GM18907 (cell line): ENCODE measurements around the gene LIN7A.
"Not testable (repeated sequence)": the region's sequence is repeated elsewhere in the genome, so short reads cannot be mapped to it uniquely, and the experiment has no call there.

Source experiments
- ATAC-seq: cut with Tn5 transposase; IDR thresholded peaks from one replicate; pipeline ENCODE4 v1.9.1; 2021; ENCODE audit warnings: mild to moderate bottlenecking, moderate library complexity; ENCODE audit not compliant: unreplicated experiment

Gene LIN7A

GRCh38 chr12:80924437-80924836, 13.3 kb downstream of the LIN7A start:
- ATAC-seq, result no peak

GRCh38 chr12:80920006-80920405, 17.7 kb downstream of the LIN7A start:
- ATAC-seq, result no peak

GRCh38 chr12:80917651-80918050, 20.1 kb downstream of the LIN7A start:
- ATAC-seq, result no peak

GRCh38 chr12:80912901-80913770, 24.6 kb downstream of the LIN7A start:
- ATAC-seq, result no peak

GRCh38 chr12:80909370-80909769, 28.4 kb downstream of the LIN7A start:
- ATAC-seq, result no peak

GRCh38 chr12:80902711-80903110, 35.0 kb downstream of the LIN7A start:
- ATAC-seq, result no peak

GRCh38 chr12:80901661-80902060, 36.1 kb downstream of the LIN7A start:
- no peak for ATAC-seq

- ATAC-seq, result no peak
These were observed 42.5 kb downstream of the LIN7A start for GRCh38 chr12:80895240-80895639.

- ATAC-seq, result no peak
These were observed 43.6 kb downstream of the LIN7A start for GRCh38 chr12:80894179-80894578.

- ATAC-seq, result peak; percentile 76
These were observed 44.9 kb downstream of the LIN7A start for GRCh38 chr12:80892597-80893445.

- no peak for ATAC-seq
These were observed 53.1 kb downstream of the LIN7A start for GRCh38 chr12:80884651-80885050.

GRCh38 chr12:80881106-80881505, 56.6 kb downstream of the LIN7A start:
- no peak for ATAC-seq

GRCh38 chr12:80878452-80878851, 59.3 kb downstream of the LIN7A start:
- not testable (repeated sequence) for ATAC-seq

- ATAC-seq, result no peak
These were observed 59.9 kb downstream of the LIN7A start for GRCh38 chr12:80877721-80878265.

- ATAC-seq, result no peak
These were observed 65.7 kb downstream of the LIN7A start for GRCh38 chr12:80872053-80872452.

- ATAC-seq, result no peak
These were observed 68.5 kb downstream of the LIN7A start for GRCh38 chr12:80869264-80869663.

GRCh38 chr12:80868576-80868975, 69.2 kb downstream of the LIN7A start:
- no peak for ATAC-seq

- no peak for ATAC-seq
These were observed 69.8 kb downstream of the LIN7A start for GRCh38 chr12:80867941-80868340.

GRCh38 chr12:80864046-80864735, 73.5 kb downstream of the LIN7A start:
- ATAC-seq, result no peak

- no peak for ATAC-seq
These were observed 75.2 kb downstream of the LIN7A start for GRCh38 chr12:80862531-80862930.
